HG03108 (cell line): ENCODE data around the gene EVI5.
A peak's percentile ranks its signal among the peaks of the same experiment; 100 is the strongest.

Experiments used
- ATAC-seq: cut with Tn5 transposase; IDR thresholded peaks from one replicate; pipeline ENCODE4 v1.9.1; 2021; ENCODE audit warnings: moderate library complexity; ENCODE audit not compliant: unreplicated experiment

The EVI5 gene

DNA sequence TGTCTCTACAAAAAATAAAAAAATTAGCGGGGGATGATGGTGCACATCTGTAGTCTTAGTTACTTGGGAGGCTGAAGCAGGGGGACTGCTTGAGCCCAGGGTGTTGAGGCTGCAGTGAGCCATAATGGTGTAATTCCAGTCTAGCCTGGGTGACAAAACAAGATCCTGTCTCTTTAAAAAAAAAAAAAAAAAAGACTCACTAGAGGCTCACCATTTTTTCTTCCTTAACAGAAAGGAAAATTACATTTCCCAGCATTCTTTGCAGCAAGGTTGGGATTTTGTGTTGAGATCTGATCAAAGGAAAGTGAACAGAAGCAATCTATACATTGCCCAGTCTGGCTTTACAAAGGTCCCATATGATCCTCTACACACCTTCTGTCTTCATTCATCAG, 319.7 kb downstream of the EVI5 start:
- ATAC-seq: no peak

- no peak for ATAC-seq
These were observed 320.2 kb downstream of the EVI5 start for GRCh38 chr1:92464588-92465255.

- peak; percentile 59 for ATAC-seq
These were observed 323.4 kb downstream of the EVI5 start for GRCh38 chr1:92461364-92462097.

DNA sequence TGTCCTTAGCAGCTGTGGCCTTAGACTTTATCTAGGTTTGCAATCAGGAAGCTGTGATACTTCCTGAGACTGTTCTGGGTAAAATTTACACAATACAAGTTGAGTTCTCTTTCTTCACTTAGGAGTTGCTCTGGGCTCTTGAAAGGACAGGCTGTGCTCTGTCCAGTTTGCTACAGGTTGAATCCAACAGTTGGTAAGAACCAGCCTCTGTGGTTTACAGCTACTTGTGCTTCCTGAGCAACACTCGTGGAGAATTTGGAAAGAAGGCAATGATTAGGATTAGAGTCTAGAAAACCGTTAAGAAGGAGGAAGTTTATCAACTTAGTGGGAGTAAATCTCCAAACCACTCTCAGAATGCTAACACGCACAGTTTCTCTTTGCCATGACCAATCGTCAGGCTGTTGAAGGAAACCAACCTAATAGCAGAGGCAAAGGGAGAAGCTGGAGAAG, 325.0 kb downstream of the EVI5 start:
- ATAC-seq: no peak
